ENCODE results near the gene LPAR1.
"Not testable (repeated sequence)": the region's sequence is repeated elsewhere in the genome, so short reads cannot be mapped to it uniquely, and the experiment has no call there.

DNA sequence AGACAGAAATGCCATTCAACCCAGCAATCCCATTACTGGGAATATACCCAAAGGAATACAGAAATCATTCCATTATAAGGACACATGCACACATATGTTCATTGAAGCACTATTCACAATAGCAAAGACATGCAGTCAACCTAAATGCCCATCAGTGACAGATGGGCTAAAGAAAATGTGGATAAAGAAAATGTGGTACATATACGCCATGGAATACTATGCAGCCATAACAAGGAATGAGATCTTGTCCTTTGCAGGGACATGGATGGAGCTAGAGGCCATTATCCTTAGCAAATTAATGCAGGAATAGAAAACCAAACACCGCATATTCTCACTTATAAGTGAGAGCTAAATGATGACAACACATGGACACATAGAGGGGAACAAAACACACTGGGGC, 9.0 kb upstream of the LPAR1 start:
- not testable (repeated sequence) for TF ChIP-seq POLR2A (IDR thresholded peaks at IDR 0.05; ENCODE audit: low read length); GATA1 (IDR thresholded peaks at IDR 0.05; ENCODE audit: low read depth, low read length)

Data from erythroblast (primary cell).